ENCODE measurements around the gene AMIGO1. TPM values are rescaled to one million over a fixed set of nuclear protein-coding genes. Genes with fewer than 3 reads are reported as not detected.
A peak's percentile ranks its signal among the peaks of the same experiment; 100 is the strongest.

AMIGO1 gene
- total RNA-seq, 4 donors from 2014 or later, result 0.45 to 2.7 (median 1.8) TPM

DNA sequence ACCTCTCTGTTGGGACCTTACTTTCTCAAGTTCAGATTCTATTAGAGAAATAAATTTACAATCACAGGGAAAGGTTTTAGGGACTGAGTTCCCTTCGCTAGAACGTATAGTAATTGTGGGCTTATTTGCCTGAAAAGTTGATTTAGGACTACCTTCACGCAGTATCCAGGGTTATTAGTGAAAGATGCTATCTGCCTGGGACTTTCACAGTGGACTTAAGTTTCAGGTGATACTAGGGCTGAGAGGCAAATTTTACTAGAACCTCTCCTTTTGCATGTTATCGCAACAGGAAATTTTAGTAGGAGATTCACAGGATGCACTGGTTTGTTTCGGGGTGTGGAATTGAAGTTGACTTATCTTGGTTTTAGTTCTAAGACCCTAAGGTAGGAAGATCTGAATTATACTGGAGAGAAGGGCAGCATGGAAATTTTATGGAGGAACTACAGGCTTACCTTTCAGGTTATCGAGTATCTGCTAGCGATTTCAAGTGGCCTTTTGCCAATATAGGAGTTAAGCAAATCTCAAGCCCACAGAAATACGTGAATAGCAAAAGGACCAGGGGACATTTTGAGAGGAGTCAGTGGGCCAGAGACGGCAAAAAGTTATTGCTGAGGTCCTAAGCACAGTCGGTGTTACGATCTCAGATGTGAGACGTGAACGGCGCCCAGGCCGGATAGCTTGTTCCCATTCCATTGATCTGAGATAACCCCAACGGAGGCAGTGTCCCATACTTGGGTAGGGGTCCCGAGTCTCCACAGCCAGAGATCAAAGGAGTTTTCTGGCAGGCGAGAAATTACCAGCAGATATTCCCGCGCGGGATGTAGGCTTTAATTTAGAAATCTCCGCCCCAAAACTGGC is 38.2 kb upstream of the AMIGO1 start:
- intact Hi-C loops (cut with DNase I), result loop anchor here (5.0 to 10.0 kb wide), 2 partner anchors 225 to 437 kb away; partner anchors contain the start of gene AHCYL1
- no peak for TF ChIP-seq POLR2A (IDR thresholded peaks at IDR 0.05)
- TF ChIP-seq, protein P1, sequence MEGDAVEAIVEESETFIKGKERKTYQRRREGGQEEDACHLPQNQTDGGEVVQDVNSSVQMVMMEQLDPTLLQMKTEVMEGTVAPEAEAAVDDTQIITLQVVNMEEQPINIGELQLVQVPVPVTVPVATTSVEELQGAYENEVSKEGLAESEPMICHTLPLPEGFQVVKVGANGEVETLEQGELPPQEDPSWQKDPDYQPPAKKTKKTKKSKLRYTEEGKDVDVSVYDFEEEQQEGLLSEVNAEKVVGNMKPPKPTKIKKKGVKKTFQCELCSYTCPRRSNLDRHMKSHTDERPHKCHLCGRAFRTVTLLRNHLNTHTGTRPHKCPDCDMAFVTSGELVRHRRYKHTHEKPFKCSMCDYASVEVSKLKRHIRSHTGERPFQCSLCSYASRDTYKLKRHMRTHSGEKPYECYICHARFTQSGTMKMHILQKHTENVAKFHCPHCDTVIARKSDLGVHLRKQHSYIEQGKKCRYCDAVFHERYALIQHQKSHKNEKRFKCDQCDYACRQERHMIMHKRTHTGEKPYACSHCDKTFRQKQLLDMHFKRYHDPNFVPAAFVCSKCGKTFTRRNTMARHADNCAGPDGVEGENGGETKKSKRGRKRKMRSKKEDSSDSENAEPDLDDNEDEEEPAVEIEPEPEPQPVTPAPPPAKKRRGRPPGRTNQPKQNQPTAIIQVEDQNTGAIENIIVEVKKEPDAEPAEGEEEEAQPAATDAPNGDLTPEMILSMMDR (IDR thresholded peaks at IDR 0.05), result peak in 1 of 6 experiments; percentile 1
- peak overlapping the region; percentile 97 to 99 (median 98) for H3K27ac ChIP-seq
- DNase-seq, result no peak
- peaks cover 7 to 50% (median 22%) of the 10 kb centered on the region in 3 donors for H3K4me1 ChIP-seq
- 6 to 8% methylated on average over 18 to 22 of the region's 22 CpGs for WGBS, 2 donors
- H3K9me3 ChIP-seq, result no peaks in the 10 kb centered on the region
- H3K4me3 ChIP-seq, result peak overlapping the region; percentile 87 to 96 (median 94)
- no peaks in the 10 kb centered on the region for H3K27me3 ChIP-seq
- H3K36me3 ChIP-seq, result no peaks in the 10 kb centered on the region

DNA sequence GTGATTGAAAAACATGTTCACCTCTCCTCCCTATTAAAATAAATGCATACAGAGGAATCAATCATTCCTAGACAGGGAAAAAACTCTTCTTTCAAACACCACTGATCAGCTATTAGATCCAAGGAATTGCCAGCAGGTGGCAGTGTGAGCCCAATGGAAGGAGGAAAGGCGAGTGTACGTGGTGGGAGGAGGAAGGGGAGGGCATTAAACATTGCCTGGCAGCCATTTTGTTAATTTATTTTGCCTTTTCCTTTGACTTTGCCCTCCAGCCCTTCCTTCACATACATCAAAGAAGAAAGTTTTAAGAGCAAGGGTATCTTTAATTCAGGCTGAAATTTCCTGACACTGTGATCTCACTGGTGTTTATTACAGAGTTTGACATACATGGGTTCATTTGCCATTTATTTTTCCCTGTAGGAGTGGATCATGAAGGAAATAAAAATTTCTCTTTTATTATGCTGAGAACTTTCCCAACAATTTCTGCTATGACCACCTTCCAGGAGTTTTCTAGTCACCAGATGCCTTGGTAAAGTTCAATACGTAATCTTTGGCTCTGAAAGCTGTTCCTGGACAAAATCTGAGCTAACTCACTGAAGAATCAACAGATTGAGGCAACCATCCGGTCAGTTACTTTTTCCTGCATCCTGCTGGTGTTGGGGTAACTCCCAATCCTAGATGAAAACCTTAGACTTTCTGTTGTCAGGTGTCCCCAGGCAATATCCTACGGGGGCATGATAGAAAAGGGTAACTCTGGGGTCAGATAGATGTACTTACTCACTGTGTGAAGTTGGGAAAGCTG is 37.0 kb upstream of the AMIGO1 start:
- peaks cover 7 to 45% (median 22%) of the 10 kb centered on the region in 3 donors for H3K4me1 ChIP-seq
- H3K36me3 ChIP-seq, result no peaks in the 10 kb centered on the region
- TF ChIP-seq, protein P1 (IDR thresholded peaks at IDR 0.05), result peak; percentile 81 to 95 (median 92)
- TF ChIP-seq POLR2A (IDR thresholded peaks at IDR 0.05), result no peak
- WGBS, 2 donors, result 15 to 18% methylated on average over 5 of the region's 5 CpGs
- intact Hi-C loops (cut with DNase I), result loop anchor here (5.0 to 10.0 kb wide), 2 partner anchors 226 to 438 kb away; partner anchors contain the start of gene AHCYL1
- H3K27ac ChIP-seq, result peak overlapping the region; percentile 97 to 99 (median 98)
- DNase-seq, result peak; percentile 17
- H3K27me3 ChIP-seq, result no peaks in the 10 kb centered on the region
- no peaks in the 10 kb centered on the region for H3K9me3 ChIP-seq
- H3K4me3 ChIP-seq, result peak overlapping the region; percentile 87 to 96 (median 94)

- 60 to 67% methylated on average over 8 to 12 of the region's 14 CpGs for WGBS, 2 donors
- DNase-seq, result no peak
Measured at GRCh38 chr1:109543988-109544735, 34.6 kb upstream of the AMIGO1 start.

DNA sequence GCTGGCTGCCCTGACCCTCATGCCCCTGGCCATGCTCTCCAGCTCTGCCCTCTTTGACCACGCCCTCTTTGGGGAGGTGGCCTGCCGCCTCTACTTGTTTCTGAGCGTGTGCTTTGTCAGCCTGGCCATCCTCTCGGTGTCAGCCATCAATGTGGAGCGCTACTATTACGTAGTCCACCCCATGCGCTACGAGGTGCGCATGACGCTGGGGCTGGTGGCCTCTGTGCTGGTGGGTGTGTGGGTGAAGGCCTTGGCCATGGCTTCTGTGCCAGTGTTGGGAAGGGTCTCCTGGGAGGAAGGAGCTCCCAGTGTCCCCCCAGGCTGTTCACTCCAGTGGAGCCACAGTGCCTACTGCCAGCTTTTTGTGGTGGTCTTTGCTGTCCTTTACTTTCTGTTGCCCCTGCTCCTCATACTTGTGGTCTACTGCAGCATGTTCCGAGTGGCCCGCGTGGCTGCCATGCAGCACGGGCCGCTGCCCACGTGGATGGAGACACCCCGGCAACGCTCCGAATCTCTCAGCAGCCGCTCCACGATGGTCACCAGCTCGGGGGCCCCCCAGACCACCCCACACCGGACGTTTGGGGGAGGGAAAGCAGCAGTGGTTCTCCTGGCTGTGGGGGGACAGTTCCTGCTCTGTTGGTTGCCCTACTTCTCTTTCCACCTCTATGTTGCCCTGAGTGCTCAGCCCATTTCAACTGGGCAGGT is 33.9 kb upstream of the AMIGO1 start:
- Histone ChIP-seq H3K27me3 (no peaks in the 10 kb centered on the region), H3K4me3 (no peak overlapping the region), H3K9me3 (no peaks in the 10 kb centered on the region), H3K36me3 (no peaks in the 10 kb centered on the region), H3K27ac (no peak overlapping the region), H3K4me1 (peaks cover 7 to 18% (median 14%) of the 10 kb centered on the region in 3 donors)
- intact Hi-C loops (cut with DNase I), result loop anchor here (5.0 to 10.0 kb wide), 2 partner anchors 94 to 441 kb away; partner anchors contain the start of gene AHCYL1
- no peak for DNase-seq
- TF ChIP-seq POLR2A (IDR thresholded peaks at IDR 0.05), result no peak
- TF ChIP-seq, protein P1 (IDR thresholded peaks at IDR 0.05), result no peak
- 83 to 85% methylated on average over 12 to 23 of the region's 24 CpGs for WGBS, 2 donors

More at GRCh38 chr1:109543988-109544735, 34.6 kb upstream of the AMIGO1 start:
- Histone ChIP-seq H3K4me1 (peaks cover 7 to 21% (median 14%) of the 10 kb centered on the region in 3 donors), H3K27ac (no peak overlapping the region), H3K27me3 (no peaks in the 10 kb centered on the region), H3K9me3 (no peaks in the 10 kb centered on the region), H3K4me3 (no peak overlapping the region), H3K36me3 (no peaks in the 10 kb centered on the region)
- intact Hi-C loops (cut with DNase I), result loop anchor here (5.0 to 10.0 kb wide), 2 partner anchors 93 to 441 kb away; partner anchors contain the start of gene AHCYL1
- no peak for TF ChIP-seq POLR2A (IDR thresholded peaks at IDR 0.05)
- TF ChIP-seq, protein P1 (IDR thresholded peaks at IDR 0.05), result no peak

Measured in esophagus squamous epithelium (tissue), 5 donors.